Progenitor cell of endocrine pancreas (in vitro differentiated cells): ENCODE measurements around the gene RPS4Y1. TPM values are rescaled to one million over a fixed set of nuclear protein-coding genes. Genes with fewer than 3 reads are reported as not detected.

Source experiments
- DNase-seq: peaks from one replicate; pipeline ENCODE4 v3.0.0; 2021; ENCODE audit warnings: low spot score; ENCODE audit not compliant: unreplicated experiment
- H3K27ac Mint-ChIP-seq: 2 replicates; pipeline ENCODE4 v1.8.0; 2021; ENCODE audit warnings: mild to moderate bottlenecking, moderate library complexity, mixed read lengths
- H3K27me3 Mint-ChIP-seq: 2 replicates; pipeline ENCODE4 v1.8.0; 2021; ENCODE audit warnings: mixed read lengths
- H3K36me3 Mint-ChIP-seq: 2 replicates; pipeline ENCODE4 v1.8.0; 2022; ENCODE audit warnings: mixed read lengths; ENCODE audit not compliant: insufficient read depth
- H3K4me1 Mint-ChIP-seq: 2 replicates; pipeline ENCODE4 v1.8.0; 2021; ENCODE audit warnings: low read depth, mixed read lengths
- H3K4me3 Mint-ChIP-seq: 2 replicates; pipeline ENCODE4 v1.8.0; 2021; ENCODE audit warnings: low read depth, mild to moderate bottlenecking, moderate library complexity, mixed read lengths
- H3K9me3 Mint-ChIP-seq: 2 replicates; pipeline ENCODE4 v1.8.0; 2021; ENCODE audit warnings: low read depth, mixed read lengths
- total RNA-seq: library from RNA; stranded (reverse); gene quantifications from 2 replicates; pipeline ENCODE4 v1.2.1, GENCODE V29; 2021
- TF ChIP-seq, protein P1 (sequence below): fragments of 200-600 bp; sonication (generic); IDR thresholded peaks from one replicate; pipeline ENCODE4 v1.5.0; 2021; ENCODE audit warnings: antibody characterized with exemption, mild to moderate bottlenecking; ENCODE audit not compliant: unreplicated experiment

RPS4Y1 gene
- total RNA-seq, 1 donor from 2014 or later, result not detected

DNA sequence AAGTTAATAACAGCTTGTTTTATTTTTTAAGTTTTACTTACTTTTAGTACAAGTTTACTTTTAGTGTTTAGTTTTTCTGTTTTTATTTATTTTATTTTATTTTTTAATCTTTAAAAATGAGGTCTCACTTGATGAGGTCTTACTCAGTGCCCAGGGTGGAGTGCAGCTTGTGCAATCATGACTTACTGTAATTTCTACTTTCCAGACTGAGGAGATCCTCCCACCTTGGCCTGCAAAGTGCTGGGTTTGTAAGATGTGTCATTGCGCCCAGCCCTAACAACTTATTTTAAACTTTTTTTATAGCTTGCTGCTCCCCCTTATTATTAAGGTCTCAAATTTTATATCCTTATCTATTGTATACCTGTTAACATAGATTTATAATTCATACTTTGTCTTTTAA is 52.1 kb downstream of the RPS4Y1 start:
- Mint-ChIP-seq H3K27ac (no peak overlapping the region), H3K9me3 (no peaks in the 10 kb centered on the region), H3K27me3 (no peaks in the 10 kb centered on the region), H3K4me3 (no peak overlapping the region), H3K36me3 (no peaks in the 10 kb centered on the region), H3K4me1 (no peaks in the 10 kb centered on the region)
- TF ChIP-seq, protein P1, sequence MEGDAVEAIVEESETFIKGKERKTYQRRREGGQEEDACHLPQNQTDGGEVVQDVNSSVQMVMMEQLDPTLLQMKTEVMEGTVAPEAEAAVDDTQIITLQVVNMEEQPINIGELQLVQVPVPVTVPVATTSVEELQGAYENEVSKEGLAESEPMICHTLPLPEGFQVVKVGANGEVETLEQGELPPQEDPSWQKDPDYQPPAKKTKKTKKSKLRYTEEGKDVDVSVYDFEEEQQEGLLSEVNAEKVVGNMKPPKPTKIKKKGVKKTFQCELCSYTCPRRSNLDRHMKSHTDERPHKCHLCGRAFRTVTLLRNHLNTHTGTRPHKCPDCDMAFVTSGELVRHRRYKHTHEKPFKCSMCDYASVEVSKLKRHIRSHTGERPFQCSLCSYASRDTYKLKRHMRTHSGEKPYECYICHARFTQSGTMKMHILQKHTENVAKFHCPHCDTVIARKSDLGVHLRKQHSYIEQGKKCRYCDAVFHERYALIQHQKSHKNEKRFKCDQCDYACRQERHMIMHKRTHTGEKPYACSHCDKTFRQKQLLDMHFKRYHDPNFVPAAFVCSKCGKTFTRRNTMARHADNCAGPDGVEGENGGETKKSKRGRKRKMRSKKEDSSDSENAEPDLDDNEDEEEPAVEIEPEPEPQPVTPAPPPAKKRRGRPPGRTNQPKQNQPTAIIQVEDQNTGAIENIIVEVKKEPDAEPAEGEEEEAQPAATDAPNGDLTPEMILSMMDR, result no peak
- DNase-seq, result no peak

DNA sequence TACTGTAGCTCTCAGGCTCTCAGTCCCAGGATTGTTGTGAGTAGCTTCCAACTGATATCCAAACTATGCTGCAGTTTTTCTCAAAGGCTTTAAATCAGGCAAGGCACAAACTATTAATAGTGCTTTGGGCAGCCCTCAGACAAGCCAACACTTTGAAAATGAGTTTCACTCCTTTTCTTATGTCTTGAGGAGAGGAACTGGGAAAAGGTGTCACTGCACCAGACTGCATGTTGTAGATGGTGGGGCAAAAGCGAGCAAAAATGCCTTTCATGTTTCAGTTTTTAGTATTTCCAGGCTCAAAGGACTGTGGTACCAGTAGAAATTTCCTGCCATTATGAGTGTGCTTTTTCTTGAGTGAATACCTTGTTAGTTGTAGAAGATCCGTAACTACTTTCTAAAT is 54.6 kb downstream of the RPS4Y1 start:
- Mint-ChIP-seq H3K36me3 (no peaks in the 10 kb centered on the region), H3K27me3 (no peaks in the 10 kb centered on the region), H3K4me1 (no peaks in the 10 kb centered on the region), H3K4me3 (no peak overlapping the region), H3K9me3 (no peaks in the 10 kb centered on the region), H3K27ac (no peak overlapping the region)
- DNase-seq, result no peak
- TF ChIP-seq, protein P1, result no peak

DNA sequence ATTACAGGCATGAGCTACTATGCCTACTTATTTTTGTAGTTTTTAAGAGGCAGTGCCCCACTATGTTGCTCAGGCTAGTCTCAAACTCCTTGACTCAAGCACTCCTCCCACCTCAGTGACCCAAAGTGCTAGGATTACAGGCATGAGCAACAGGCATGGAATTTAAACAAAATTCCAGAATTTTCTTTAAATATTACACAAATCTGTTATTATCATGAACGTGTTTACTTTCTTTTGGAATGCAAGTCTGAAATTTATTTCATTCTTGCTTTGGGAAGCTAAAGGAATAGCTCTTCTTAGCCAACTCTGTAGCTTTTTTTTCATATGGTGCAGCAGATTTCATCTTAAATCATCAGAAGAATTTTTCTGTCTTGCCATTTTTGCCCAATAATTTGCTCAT is 66.0 kb downstream of the RPS4Y1 start:
- Mint-ChIP-seq H3K27me3 (no peaks in the 10 kb centered on the region), H3K4me3 (no peak overlapping the region), H3K4me1 (no peaks in the 10 kb centered on the region), H3K27ac (no peak overlapping the region), H3K9me3 (no peaks in the 10 kb centered on the region), H3K36me3 (no peaks in the 10 kb centered on the region)
- TF ChIP-seq, protein P1, result no peak
- DNase-seq, result no peak

DNA sequence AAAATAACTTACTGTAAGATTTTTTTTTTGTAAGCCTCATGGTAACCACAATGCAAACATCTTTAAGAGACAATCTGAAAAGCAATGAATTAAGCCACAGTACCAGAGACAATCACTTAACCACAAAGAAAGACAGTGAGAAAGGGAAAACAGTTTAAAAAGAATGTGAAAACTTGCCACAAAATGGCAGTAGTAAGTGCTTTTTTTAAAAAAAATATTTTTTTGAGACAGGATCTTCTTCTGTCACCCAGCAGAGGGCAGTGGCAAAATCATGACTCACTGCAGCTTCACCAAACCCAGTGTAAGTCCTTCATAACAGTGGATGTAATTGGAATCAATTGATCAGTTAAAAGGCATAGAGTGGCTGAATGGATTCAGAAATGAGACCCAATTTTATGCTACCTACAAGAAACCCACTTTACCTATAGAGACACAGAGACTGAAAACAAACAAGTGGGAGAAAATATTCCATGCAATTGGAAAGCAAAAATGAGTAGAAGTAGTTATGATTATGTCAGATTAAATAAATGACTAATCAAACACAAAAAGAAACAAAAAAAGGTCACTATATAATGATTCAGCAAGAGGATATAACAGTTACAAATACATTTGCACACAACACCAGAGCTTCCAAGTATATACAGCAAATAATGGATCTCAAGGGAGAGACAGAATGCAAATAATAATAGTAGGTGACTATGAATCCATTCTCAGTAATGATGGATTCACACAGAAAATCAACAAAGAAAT is 71.8 kb downstream of the RPS4Y1 start:
- Mint-ChIP-seq H3K36me3 (no peaks in the 10 kb centered on the region), H3K9me3 (no peaks in the 10 kb centered on the region), H3K4me3 (no peak overlapping the region), H3K27me3 (no peaks in the 10 kb centered on the region), H3K27ac (no peak overlapping the region), H3K4me1 (no peaks in the 10 kb centered on the region)
- TF ChIP-seq, protein P1, result no peak
- DNase-seq, result no peak

Other genes starting within 250 kb of the RPS4Y1 start
- gene SRY, start 53.9 kb upstream of the RPS4Y1 start, total RNA-seq, result not detected in 2 replicates
- not detected in 2 replicates for gene ZFY, start 93.8 kb downstream of the RPS4Y1 start, total RNA-seq